Breast epithelium (tissue), 4 donors: ENCODE measurements around the gene ANXA6. TPM values are rescaled to one million over a fixed set of nuclear protein-coding genes. Genes with fewer than 3 reads are reported as not detected.

ENCODE experiments used
- DNase-seq, 2 donors: peaks; one replicate each; pipeline ENCODE4 v3.0.0-alpha.2; 2019; ENCODE audit warnings: low spot score in 2 of 2
- H3K27ac ChIP-seq, 2 donors: fragments of 200-600 bp; sonication (generic) in 1 of 2; one replicate each; pipeline ENCODE4 v1.5.1; 2016 to 2019; ENCODE audit warnings: mild to moderate bottlenecking in 1 of 2
- H3K27me3 ChIP-seq, 2 donors: fragments of 200-600 bp; sonication (generic) in 1 of 2; one replicate each; pipeline versions ENCODE4 v1.5.1 to v1.6.0; 2017 to 2019; ENCODE audit warnings: control low read depth in 1 of 2, mild to moderate bottlenecking in 1 of 2
- H3K36me3 ChIP-seq: fragments of 200-600 bp; one replicate; pipeline ENCODE4 v1.5.1; 2019
- H3K4me1 ChIP-seq, 2 donors: fragments of 200-600 bp; sonication (generic); one replicate each; pipeline ENCODE4 v1.5.1; 2016 to 2019; ENCODE audit warnings: control low read depth in 1 of 2
- H3K4me3 ChIP-seq, 3 donors: fragments of 200-600 bp; sonication (generic); 1 replicate in 2 of 3; 2 replicates in 1 of 3; pipeline ENCODE4 v1.5.1; 2016 to 2019; ENCODE audit warnings: mild to moderate bottlenecking in 3 of 3, moderate library complexity in 2 of 3
- H3K9me3 ChIP-seq, 2 donors: fragments of 200-600 bp; sonication (generic) in 1 of 2; one replicate each; pipeline ENCODE4 v1.5.1; 2016 to 2019; ENCODE audit warnings: control low read depth in 1 of 2
- POLR2A ChIP-seq: fragments of 450-650 bp; IDR thresholded peaks from one replicate; pipeline ENCODE4 v1.6.1; 2016; ENCODE audit warnings: antibody characterized with exemption, mild to moderate bottlenecking, moderate library complexity
- POLR2AphosphoS5 ChIP-seq, 3 donors: sonication (generic); formaldehyde crosslinking; IDR thresholded peaks; one replicate each; pipeline ENCODE4 v1.6.1; 2017; ENCODE audit warnings: antibody characterized with exemption in 3 of 3
- intact Hi-C: fragments of 100-400 bp; cut with DNase I; formaldehyde crosslinking; loops from one replicate; pipeline ENCODE4 v1.15.1; 2023; ENCODE audit warnings: low total_unique reads
- total RNA-seq, 3 donors: library from RNA; depleted of rRNA; stranded (reverse); fragments of >200 nt; gene quantifications; one replicate each; pipeline ENCODE4 v1.1.0, GENCODE V29; 2016
- TF ChIP-seq, protein P1 (sequence below), 3 donors: fragments of 450-650 bp; IDR thresholded peaks; one replicate each; pipeline ENCODE4 v1.5.1; 2016 to 2017; ENCODE audit warnings: antibody characterized with exemption in 3 of 3, mild to moderate bottlenecking in 3 of 3, moderate library complexity in 3 of 3

The ANXA6 gene
- total RNA-seq, 3 donors from 2014 or later, result 206 to 320 (median 276) TPM

GRCh38 chr5:151195622-151196021, 38.0 kb upstream of the ANXA6 start:
- no peaks in the 10 kb centered on the region for H3K36me3 ChIP-seq
- no peak overlapping the region for H3K27ac ChIP-seq
- H3K9me3 ChIP-seq, result no peaks in the 10 kb centered on the region
- TF ChIP-seq POLR2A (no peak), POLR2AphosphoS5 (IDR thresholded peaks at IDR 0.05) (no peak)
- TF ChIP-seq, protein P1, sequence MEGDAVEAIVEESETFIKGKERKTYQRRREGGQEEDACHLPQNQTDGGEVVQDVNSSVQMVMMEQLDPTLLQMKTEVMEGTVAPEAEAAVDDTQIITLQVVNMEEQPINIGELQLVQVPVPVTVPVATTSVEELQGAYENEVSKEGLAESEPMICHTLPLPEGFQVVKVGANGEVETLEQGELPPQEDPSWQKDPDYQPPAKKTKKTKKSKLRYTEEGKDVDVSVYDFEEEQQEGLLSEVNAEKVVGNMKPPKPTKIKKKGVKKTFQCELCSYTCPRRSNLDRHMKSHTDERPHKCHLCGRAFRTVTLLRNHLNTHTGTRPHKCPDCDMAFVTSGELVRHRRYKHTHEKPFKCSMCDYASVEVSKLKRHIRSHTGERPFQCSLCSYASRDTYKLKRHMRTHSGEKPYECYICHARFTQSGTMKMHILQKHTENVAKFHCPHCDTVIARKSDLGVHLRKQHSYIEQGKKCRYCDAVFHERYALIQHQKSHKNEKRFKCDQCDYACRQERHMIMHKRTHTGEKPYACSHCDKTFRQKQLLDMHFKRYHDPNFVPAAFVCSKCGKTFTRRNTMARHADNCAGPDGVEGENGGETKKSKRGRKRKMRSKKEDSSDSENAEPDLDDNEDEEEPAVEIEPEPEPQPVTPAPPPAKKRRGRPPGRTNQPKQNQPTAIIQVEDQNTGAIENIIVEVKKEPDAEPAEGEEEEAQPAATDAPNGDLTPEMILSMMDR (IDR thresholded peaks at IDR 0.05), result no peak
- H3K4me3 ChIP-seq, result no peak overlapping the region
- no peaks in the 10 kb centered on the region for H3K27me3 ChIP-seq
- DNase-seq, result no peak
- intact Hi-C loops, result loop anchor here (5.0 kb wide), 1 partner anchor 1368 kb away; no protein-coding TSS in a partner anchor
- H3K4me1 ChIP-seq, result no peaks in the 10 kb centered on the region

DNA sequence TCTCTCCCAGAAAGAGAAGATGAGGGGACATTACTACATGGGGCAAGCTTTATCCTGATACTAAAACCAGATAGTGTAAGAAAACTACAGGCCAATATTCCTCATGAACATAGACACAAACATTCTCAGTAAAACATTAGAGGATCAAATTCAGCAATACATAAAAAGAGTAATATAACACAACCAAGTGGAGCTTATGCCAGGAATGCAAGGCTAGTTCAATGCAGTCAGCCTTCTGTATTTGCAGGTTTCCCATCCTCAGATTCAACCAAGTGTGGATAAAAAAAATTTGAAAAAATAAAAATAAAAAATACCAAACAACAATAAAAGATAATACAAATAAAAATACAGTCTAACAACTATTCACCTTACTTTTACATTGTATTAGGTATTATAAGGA, 35.0 kb upstream of the ANXA6 start:
- no peaks in the 10 kb centered on the region for H3K27me3 ChIP-seq
- DNase-seq, result no peak
- H3K9me3 ChIP-seq, result no peaks in the 10 kb centered on the region
- no peaks in the 10 kb centered on the region for H3K4me1 ChIP-seq
- no peak overlapping the region for H3K27ac ChIP-seq
- TF ChIP-seq, protein P1 (IDR thresholded peaks at IDR 0.05), result no peak
- H3K36me3 ChIP-seq, result no peaks in the 10 kb centered on the region
- H3K4me3 ChIP-seq, result no peak overlapping the region
- intact Hi-C loops, result no loop called here

DNA sequence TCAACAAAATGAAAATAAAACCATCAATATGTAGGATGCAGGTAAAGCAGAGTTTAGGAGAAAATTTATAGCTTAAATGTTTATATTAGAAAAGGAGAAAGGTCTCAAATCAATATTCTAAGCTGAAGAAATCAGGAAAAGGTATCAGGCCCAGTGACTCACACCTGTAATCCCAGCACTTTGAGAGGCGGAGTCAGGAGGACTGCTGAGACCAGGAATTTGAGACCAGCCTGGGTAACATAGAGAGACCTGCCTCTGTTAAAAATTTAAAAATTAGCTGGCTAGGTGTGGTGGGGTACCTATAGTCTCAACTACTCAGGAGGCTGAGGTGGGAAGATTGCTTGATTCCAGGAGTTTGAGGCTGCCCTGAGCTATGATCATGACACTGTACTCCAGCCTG, 34.1 kb upstream of the ANXA6 start:
- intact Hi-C loops, result no loop called here
- no peaks in the 10 kb centered on the region for H3K36me3 ChIP-seq
- no peak overlapping the region for H3K4me3 ChIP-seq
- H3K9me3 ChIP-seq, result no peaks in the 10 kb centered on the region
- H3K27ac ChIP-seq, result no peak overlapping the region
- H3K4me1 ChIP-seq, result no peaks in the 10 kb centered on the region
- DNase-seq, result no peak
- TF ChIP-seq POLR2A (no peak), POLR2AphosphoS5 (IDR thresholded peaks at IDR 0.05) (no peak)
- TF ChIP-seq, protein P1 (IDR thresholded peaks at IDR 0.05), result no peak
- no peaks in the 10 kb centered on the region for H3K27me3 ChIP-seq

- no peak overlapping the region for H3K27ac ChIP-seq
- H3K4me3 ChIP-seq, result no peak overlapping the region
- no peaks in the 10 kb centered on the region for H3K9me3 ChIP-seq
- no peaks in the 10 kb centered on the region for H3K27me3 ChIP-seq
- H3K36me3 ChIP-seq, result no peaks in the 10 kb centered on the region
- TF ChIP-seq POLR2A, result no peak
- TF ChIP-seq, protein P1 (IDR thresholded peaks at IDR 0.05), result no peak
- TF ChIP-seq POLR2AphosphoS5 (IDR thresholded peaks at IDR 0.05), result no peak
- intact Hi-C loops, result no loop called here
- H3K4me1 ChIP-seq, result no peaks in the 10 kb centered on the region
- no peak for DNase-seq
These were observed 31.6 kb upstream of the ANXA6 start for GRCh38 chr5:151189151-151189550.

DNA sequence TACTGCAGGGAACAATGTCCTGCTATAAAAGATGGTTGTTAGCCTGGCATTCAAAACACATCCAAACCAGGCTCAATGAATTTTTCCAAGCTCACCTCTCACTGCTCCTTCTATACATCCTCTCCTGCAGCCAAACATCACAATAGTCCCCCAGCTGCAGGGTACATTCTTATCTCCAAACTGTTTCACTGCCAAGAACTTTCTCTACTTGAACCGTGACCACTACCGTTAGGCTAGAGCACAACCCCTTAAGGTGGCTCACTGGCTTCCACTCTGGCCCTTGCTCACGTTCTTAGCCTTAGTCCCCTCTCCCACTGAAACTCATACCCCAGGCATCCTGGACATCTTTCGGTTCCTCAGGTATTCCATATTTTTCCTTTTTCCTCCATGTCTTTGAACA, 29.0 kb upstream of the ANXA6 start:
- TF ChIP-seq, protein P1 (IDR thresholded peaks at IDR 0.05), result no peak
- TF ChIP-seq POLR2A, result no peak
- no peak for TF ChIP-seq POLR2AphosphoS5 (IDR thresholded peaks at IDR 0.05)
- no peak overlapping the region for H3K27ac ChIP-seq
- H3K9me3 ChIP-seq, result no peaks in the 10 kb centered on the region
- no peak overlapping the region for H3K4me3 ChIP-seq
- H3K36me3 ChIP-seq, result no peaks in the 10 kb centered on the region
- DNase-seq, result no peak
- intact Hi-C loops, result no loop called here
- no peaks in the 10 kb centered on the region for H3K4me1 ChIP-seq
- H3K27me3 ChIP-seq, result no peaks in the 10 kb centered on the region
